CD4-positive, CD25-positive, alpha-beta regulatory T cell (primary cell): Measurements from ENCODE around the gene PCDHA9. TPM values are rescaled to one million over a fixed set of nuclear protein-coding genes. Genes with fewer than 3 reads are reported as not detected.
"Not testable (repeated sequence)": the region's sequence is repeated elsewhere in the genome, so short reads cannot be mapped to it uniquely, and the experiment has no call there.

ENCODE experiments used
- ATAC-seq, 2 donors: fragments of 150-1000 bp; cut with Tn5 transposase; one replicate each; pipeline ENCODE4 v1.10.0; 2021; ENCODE audit warnings: low read depth in 2 of 2, moderate number of reproducible peaks in 2 of 2, moderate library complexity in 1 of 2
- DNase-seq, 3 donors: peaks; one replicate each; pipeline versions ENCODE4 v3.0.0 to v3.0.0-alpha.2; 2012 to 2022; ENCODE audit warnings: mixed read lengths in 1 of 3
- H3K27ac ChIP-seq: one replicate; pipeline ENCODE4 v1.7.0; 2013; ENCODE audit warnings: mild to moderate bottlenecking, low read length; ENCODE audit not compliant: insufficient read depth, poor library complexity, severe bottlenecking
- H3K27me3 ChIP-seq: one replicate; pipeline ENCODE4 v1.7.0; 2013; ENCODE audit warnings: low read length; ENCODE audit not compliant: control insufficient read depth, insufficient read depth
- H3K36me3 ChIP-seq: one replicate; pipeline ENCODE4 v1.7.0; 2013; ENCODE audit warnings: mild to moderate bottlenecking, low read length, moderate library complexity; ENCODE audit not compliant: control insufficient read depth, insufficient read depth
- H3K4me1 ChIP-seq: 2 replicates; pipeline ENCODE4 v1.7.0; 2013; ENCODE audit warnings: mild to moderate bottlenecking, low read length; ENCODE audit not compliant: insufficient read depth, control insufficient read depth, poor library complexity, severe bottlenecking
- H3K4me3 ChIP-seq: one replicate; pipeline ENCODE4 v1.7.0; 2013; ENCODE audit warnings: low read depth, mild to moderate bottlenecking, low read length, moderate library complexity
- H3K9me3 ChIP-seq, 2 experiments: 1 replicate in 1 of 2; 2 replicates in 1 of 2; pipeline ENCODE4 v1.7.0; 2013; ENCODE audit warnings: low read length in 2 of 2, mild to moderate bottlenecking in 1 of 2, moderate library complexity in 1 of 2; ENCODE audit not compliant: control insufficient read depth in 2 of 2
- H3K27ac Mint-ChIP-seq, 3 donors: one replicate each; pipeline ENCODE4 v1.8.0; 2020 to 2022; ENCODE audit warnings: mild to moderate bottlenecking in 3 of 3, mixed read lengths in 3 of 3, moderate library complexity in 2 of 3
- H3K27me3 Mint-ChIP-seq: one replicate; pipeline ENCODE4 v1.8.0; 2022; ENCODE audit warnings: mild to moderate bottlenecking, mixed read lengths
- H3K36me3 Mint-ChIP-seq: one replicate; pipeline ENCODE4 v1.8.0; 2020; ENCODE audit warnings: mixed read lengths
- H3K4me1 Mint-ChIP-seq, 4 donors: one replicate each; pipeline ENCODE4 v1.8.0; 2020 to 2022; ENCODE audit warnings: mixed read lengths in 4 of 4, mild to moderate bottlenecking in 1 of 4
- H3K4me3 Mint-ChIP-seq, 4 donors: one replicate each; pipeline ENCODE4 v1.8.0; 2020 to 2022; ENCODE audit warnings: mild to moderate bottlenecking in 4 of 4, mixed read lengths in 4 of 4, moderate library complexity in 3 of 4
- H3K9me3 Mint-ChIP-seq, 7 donors: one replicate each; pipeline ENCODE4 v1.8.0; 2020 to 2022; ENCODE audit warnings: mixed read lengths in 7 of 7, mild to moderate bottlenecking in 3 of 7, moderate library complexity in 2 of 7
- polyA plus RNA-seq, 4 donors: library from polyadenylated mRNA; unstranded; fragments of 300-500 nt; fragmentation: Illumina TruSeq; gene quantifications; one replicate each; pipeline ENCODE4 v1.2.3, GENCODE V29; 2021
- total RNA-seq: library from RNA; stranded (reverse); gene quantifications from one replicate; pipeline ENCODE4 v1.2.3, GENCODE V29; 2022

Gene PCDHA9
- total and polyA plus RNA-seq, 5 donors from 2014 or later = not detected

DNA sequence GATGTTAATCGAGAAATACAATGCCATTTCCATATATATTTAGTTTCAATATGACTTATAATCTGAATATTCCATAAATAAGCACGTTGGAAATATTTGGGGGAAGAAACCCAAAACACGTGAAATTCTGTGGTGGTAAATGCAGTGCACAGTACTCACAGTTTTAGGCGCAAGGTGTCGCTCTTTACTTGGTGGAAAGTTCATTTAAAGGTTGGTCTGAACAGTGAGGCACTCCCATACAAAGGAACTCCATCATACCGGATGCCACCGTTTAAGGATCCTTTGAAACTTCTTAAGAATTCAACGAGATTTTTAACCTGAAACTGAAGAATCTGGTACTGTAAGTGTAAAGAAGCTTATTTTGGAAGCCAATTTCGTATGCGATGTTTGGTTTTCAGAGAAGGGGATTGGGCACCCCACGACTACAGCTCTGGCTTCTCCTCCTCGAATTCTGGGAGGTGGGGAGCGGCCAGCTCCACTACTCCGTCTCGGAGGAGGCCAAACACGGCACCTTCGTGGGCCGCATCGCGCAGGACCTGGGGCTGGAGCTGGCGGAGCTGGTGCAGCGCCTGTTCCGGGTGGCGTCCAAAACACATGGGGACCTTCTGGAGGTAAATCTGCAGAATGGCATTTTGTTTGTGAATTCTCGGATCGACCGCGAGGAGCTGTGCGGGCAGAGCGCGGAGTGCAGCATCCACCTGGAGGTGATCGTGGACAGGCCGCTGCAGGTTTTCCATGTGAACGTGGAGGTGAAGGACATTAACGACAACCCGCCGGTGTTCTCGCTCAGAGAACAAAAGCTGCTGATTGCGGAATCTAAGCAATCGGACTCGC, 20.8 kb downstream of the PCDHA9 start, which contains the start of gene PCDHA11:
Gene PCDHA11, plus strand, starts transcription at position 237 of the 834 bp plus-strand sequence. Its CDS starts 147 bp downstream, at position 384.
- Mint-ChIP-seq H3K9me3 (peaks cover 1 to 14% (median 4%) of the 10 kb centered on the region in 7 donors), H3K27ac (no peak within 1 kb of the TSS), H3K27me3 (peaks cover 6% of the 10 kb centered on the region), H3K4me1 (no peaks in the 10 kb centered on the region), H3K36me3 (no peaks in the 10 kb centered on the region), H3K4me3 (no peak within 1 kb of the TSS)
- no peak for ATAC-seq
- H3K9me3 ChIP-seq = peaks cover 0 to 8% of the 10 kb centered on the region in 2 experiments
- no peak within 1 kb of the TSS for H3K27ac ChIP-seq
- H3K4me3 ChIP-seq = no peak within 1 kb of the TSS
- no peaks in the 10 kb centered on the region for H3K36me3 ChIP-seq
- no peaks in the 10 kb centered on the region for H3K4me1 ChIP-seq
- DNase-seq = peak in 1 of 3 donors; percentile 8
- peaks cover 2% of the 10 kb centered on the region for H3K27me3 ChIP-seq

GRCh38 chr5:140869555-140869886, 21.3 kb downstream of the PCDHA9 start:
- Histone ChIP-seq H3K4me1 (no peaks in the 10 kb centered on the region), H3K9me3 (peaks cover 3 to 8% of the 10 kb centered on the region in 2 experiments), H3K4me3 (no peak overlapping the region), H3K27ac (no peak overlapping the region), H3K36me3 (no peaks in the 10 kb centered on the region), H3K27me3 (peaks cover 5% of the 10 kb centered on the region)
- Mint-ChIP-seq H3K9me3 (peaks cover 1 to 18% (median 6%) of the 10 kb centered on the region in 7 donors), H3K36me3 (no peaks in the 10 kb centered on the region), H3K27me3 (peaks cover 6% of the 10 kb centered on the region), H3K27ac (no peak overlapping the region), H3K4me1 (no peaks in the 10 kb centered on the region), H3K4me3 (no peak overlapping the region)
- DNase-seq (no peak), ATAC-seq (no peak)

DNA sequence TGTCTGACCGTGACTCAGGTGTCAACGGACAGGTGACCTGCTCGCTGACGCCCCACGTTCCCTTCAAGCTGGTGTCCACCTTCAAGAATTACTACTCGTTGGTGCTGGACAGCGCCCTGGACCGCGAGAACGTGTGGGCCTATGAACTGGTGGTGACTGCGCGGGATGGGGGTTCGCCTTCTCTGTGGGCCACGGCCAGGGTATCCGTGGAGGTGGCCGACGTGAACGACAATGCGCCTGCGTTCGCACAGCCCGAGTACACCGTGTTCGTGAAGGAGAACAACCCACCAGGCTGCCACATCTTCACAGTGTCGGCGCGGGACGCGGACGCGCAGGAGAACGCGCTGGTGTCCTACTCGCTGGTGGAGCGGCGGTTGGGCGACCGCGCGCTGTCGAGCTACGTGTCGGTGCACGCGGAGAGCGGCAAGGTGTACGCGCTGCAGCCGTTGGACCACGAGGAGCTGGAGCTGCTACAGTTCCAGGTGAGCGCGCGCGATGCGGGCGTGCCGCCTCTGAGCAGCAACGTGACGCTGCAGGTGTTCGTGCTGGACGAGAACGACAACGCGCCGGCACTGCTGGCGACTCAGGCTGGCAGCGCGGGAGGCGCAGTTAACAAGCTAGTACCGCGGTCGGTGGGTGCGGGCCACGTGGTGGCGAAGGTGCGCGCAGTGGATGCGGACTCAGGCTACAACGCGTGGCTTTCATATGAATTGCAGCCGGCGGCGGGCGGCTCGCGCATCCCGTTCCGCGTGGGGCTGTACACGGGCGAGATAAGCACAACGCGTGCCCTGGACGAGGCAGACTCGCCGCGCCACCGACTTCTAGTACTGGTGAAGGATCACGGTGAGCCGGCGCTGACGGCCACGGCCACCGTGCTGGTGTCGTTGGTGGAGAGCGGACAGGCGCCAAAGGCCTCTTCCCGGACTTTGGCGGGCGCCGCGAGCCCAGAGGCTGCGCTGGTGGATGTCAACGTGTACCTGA, 22.3 kb downstream of the PCDHA9 start:
- Histone ChIP-seq H3K27ac (no peak overlapping the region), H3K36me3 (no peaks in the 10 kb centered on the region), H3K27me3 (peaks cover 5% of the 10 kb centered on the region), H3K9me3 (peaks cover 8 to 13% of the 10 kb centered on the region in 2 experiments), H3K4me1 (no peaks in the 10 kb centered on the region), H3K4me3 (no peak overlapping the region)
- H3K27ac Mint-ChIP-seq = no peak overlapping the region
- H3K4me1 Mint-ChIP-seq = no peaks in the 10 kb centered on the region
- no peaks in the 10 kb centered on the region for H3K36me3 Mint-ChIP-seq
- ATAC-seq (no peak), DNase-seq (no peak)
- H3K4me3 Mint-ChIP-seq = no peak overlapping the region
- peaks cover 6% of the 10 kb centered on the region for H3K27me3 Mint-ChIP-seq
- H3K9me3 Mint-ChIP-seq = peaks cover 1 to 26% (median 6%) of the 10 kb centered on the region in 7 donors

GRCh38 chr5:140875085-140876065, 27.2 kb downstream of the PCDHA9 start, which contains the start of gene PCDHA12:
Gene PCDHA12, plus strand, starts transcription at chr5:140875308. Its CDS starts 165 bp downstream, at chr5:140875473.
- Mint-ChIP-seq H3K27me3 (peaks cover 6% of the 10 kb centered on the region), H3K36me3 (no peaks in the 10 kb centered on the region), H3K4me3 (no peak within 1 kb of the TSS), H3K27ac (no peak within 1 kb of the TSS), H3K9me3 (peaks cover 4 to 33% (median 12%) of the 10 kb centered on the region in 7 donors), H3K4me1 (no peaks in the 10 kb centered on the region)
- peaks cover 3% of the 10 kb centered on the region for H3K27me3 ChIP-seq
- H3K4me1 ChIP-seq = no peaks in the 10 kb centered on the region
- H3K36me3 ChIP-seq = no peaks in the 10 kb centered on the region
- no peak for ATAC-seq
- no peak within 1 kb of the TSS for H3K4me3 ChIP-seq
- H3K9me3 ChIP-seq = peaks cover 8 to 14% of the 10 kb centered on the region in 2 experiments
- DNase-seq = no peak
- no peak within 1 kb of the TSS for H3K27ac ChIP-seq

DNA sequence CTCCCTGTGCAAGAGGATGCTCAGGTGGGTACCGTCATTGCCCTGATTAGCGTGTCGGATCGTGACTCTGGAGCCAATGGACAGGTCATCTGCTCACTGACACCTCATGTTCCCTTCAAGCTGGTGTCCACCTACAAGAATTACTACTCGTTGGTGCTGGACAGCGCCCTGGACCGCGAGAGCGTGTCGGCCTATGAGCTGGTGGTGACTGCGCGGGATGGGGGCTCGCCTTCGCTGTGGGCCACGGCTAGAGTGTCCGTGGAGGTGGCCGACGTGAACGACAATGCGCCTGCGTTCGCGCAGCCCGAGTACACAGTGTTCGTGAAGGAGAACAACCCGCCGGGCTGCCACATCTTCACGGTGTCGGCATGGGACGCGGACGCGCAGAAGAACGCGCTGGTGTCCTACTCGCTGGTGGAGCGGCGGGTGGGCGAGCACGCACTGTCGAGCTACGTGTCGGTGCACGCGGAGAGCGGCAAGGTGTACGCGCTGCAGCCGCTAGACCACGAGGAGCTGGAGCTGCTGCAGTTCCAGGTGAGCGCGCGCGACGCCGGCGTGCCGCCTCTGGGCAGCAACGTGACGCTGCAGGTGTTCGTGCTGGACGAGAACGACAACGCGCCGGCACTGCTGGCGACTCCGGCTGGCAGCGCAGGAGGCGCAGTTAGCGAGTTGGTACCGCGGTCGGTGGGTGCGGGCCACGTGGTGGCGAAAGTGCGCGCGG, 28.5 kb downstream of the PCDHA9 start:
- not testable (repeated sequence) for H3K36me3 Mint-ChIP-seq

DNA sequence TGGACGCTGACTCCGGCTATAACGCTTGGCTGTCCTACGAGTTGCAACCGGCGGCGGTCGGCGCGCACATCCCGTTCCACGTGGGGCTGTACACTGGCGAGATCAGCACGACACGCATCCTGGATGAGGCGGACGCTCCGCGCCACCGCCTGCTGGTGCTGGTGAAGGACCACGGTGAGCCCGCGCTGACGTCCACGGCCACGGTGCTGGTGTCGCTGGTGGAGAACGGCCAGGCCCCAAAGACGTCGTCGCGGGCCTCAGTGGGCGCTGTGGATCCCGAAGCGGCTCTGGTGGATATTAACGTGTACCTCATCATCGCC, 29.0 kb downstream of the PCDHA9 start:
- Histone ChIP-seq H3K9me3 (peaks cover 17 to 19% of the 10 kb centered on the region in 2 experiments), H3K36me3 (no peaks in the 10 kb centered on the region), H3K4me3 (no peak overlapping the region), H3K27ac (no peak overlapping the region), H3K4me1 (no peaks in the 10 kb centered on the region), H3K27me3 (peaks cover 3% of the 10 kb centered on the region)
- Mint-ChIP-seq H3K9me3 (peaks cover 4 to 41% (median 15%) of the 10 kb centered on the region in 7 donors), H3K27ac (no peak overlapping the region), H3K4me3 (no peak overlapping the region), H3K27me3 (no peaks in the 10 kb centered on the region), H3K4me1 (no peaks in the 10 kb centered on the region), H3K36me3 (no peaks in the 10 kb centered on the region)
- ATAC-seq (no peak), DNase-seq (no peak)

More for the DNA sequence above, 28.5 kb downstream of the PCDHA9 start:
- not testable (repeated sequence) for H3K27ac Mint-ChIP-seq, H3K27me3 ChIP-seq, ATAC-seq, H3K27ac ChIP-seq, H3K4me1 ChIP-seq, H3K27me3 Mint-ChIP-seq, H3K4me3 ChIP-seq, H3K36me3 ChIP-seq, H3K4me3 Mint-ChIP-seq, DNase-seq, H3K4me1 Mint-ChIP-seq
- H3K9me3 ChIP-seq = peaks cover 14% of the 10 kb centered on the region in 2 experiments
- peaks cover 4 to 43% (median 14%) of the 10 kb centered on the region in 7 donors for H3K9me3 Mint-ChIP-seq
